DOHH2 (cell line): ENCODE data around the gene MAML2.

ENCODE experiments used
- CTCF ChIP-seq: fragments of 200-600 bp; sonication (generic); IDR thresholded peaks from one replicate; pipeline ENCODE4 v1.5.1; 2014; ENCODE audit warnings: antibody characterized with exemption, mild to moderate bottlenecking, low read depth, low read length; ENCODE audit not compliant: poor library complexity, severe bottlenecking
- EZH2phosphoT487 ChIP-seq: fragments of 200-600 bp; sonication (generic); IDR thresholded peaks from 2 replicates; pipeline ENCODE4 v1.6.1; 2017; ENCODE audit warnings: borderline replicate concordance, mild to moderate bottlenecking, antibody characterized with exemption, low read length, moderate library complexity, mixed read lengths

DNA sequence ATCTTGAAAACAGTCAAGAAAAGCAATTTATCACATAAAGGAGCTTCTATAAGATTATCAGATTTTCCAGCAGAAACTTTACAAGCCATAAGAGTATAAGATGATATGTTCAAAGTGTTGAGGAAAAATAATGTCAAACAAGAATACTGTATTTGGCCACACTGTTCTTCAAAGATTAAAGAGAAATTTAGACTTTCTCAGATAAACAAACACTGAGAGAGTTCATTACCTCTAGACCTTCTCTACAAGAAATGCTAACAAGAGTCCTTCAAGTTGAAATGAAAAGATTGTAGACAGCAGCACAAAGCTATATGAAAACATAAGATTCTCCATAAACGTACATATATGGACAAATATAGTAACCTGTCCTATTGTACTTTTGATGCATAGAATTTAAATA is 411.1 kb downstream of the MAML2 start:
- TF ChIP-seq CTCF = no peak
- no peak for TF ChIP-seq EZH2phosphoT487
